ELF-1 (cell line): ENCODE data around the gene SLC22A3.

Source experiments
- DNase-seq: peaks from one replicate; pipeline ENCODE4 v3.0.0-alpha.2; 2016; ENCODE audit warnings: low read depth, low spot score

SLC22A3 gene

DNA sequence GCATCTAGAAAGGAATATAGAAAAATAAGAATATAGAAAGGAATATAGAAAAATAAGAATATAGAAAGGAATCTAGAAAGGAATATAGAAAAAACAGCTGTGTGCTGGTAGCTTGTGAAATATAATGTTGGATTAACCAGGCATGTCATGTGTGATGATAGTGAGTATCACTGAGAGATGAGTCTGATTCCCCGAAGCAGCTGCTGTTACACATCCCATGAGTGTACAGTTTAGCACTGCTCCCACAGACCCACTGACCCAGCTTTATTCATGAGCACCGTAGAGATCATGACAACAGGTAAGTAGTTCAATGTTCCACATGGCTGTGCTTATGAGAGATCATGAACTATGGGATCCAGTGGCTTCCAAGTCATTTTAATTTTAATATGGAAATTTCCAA lies 64.8 kb downstream of the SLC22A3 start:
- no peak for DNase-seq

DNA sequence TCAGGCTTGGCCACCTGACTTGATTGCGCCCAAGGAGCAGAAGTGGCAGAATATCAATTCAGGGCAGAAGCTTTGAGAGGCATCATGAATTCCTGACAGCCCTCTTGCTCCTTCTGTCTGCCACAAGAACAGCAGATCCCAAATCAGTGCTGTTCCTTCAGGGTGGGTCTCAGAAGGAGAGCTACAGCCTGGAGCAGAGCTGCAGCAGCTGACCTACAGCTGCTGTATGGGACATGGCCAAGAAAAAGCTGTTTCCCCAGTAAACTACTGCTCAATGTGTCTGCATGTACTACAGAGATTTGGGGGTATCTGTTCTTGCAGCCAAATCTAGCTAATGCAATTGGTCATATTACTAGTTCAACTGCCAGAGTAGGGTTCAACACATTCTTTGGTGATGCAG lies 69.0 kb downstream of the SLC22A3 start:
- DNase-seq: no peak

DNA sequence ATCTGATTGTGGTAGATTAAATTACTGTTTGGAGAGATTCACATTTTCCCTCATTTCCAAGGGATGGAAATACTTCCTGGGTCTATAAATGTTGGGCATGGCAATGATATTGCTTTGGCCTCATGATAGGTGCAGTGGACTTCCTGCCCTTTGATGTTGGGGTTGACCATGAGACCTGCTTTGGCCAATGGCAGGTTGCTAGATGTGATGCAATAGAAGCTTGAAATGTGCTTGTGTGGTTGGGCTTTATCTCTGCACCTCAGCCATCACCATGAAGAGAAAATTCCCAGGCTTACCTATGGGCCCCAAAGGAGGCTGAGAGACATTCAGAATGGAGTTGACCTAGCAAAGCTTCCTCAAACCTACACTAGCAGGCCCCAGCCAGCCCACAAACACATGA lies 69.4 kb downstream of the SLC22A3 start:
- DNase-seq: no peak

DNA sequence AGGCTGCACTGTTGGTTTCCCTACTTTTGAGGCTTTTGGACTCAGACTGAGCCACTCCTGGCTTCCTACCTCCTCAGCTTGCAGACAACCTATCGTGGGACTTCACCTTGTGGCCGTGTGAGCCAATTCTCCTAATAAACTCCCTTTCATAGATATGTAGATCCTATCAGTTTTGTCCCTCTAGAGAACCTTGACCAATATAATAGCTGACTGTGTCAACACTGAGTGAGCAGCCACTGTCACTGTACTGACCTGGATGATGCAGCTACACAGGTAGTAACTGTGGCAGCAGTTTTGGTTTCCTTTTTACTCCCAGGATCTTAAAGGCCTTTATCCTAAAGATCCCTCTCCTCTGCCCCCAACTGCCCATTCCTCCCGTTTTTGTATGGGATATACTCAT lies 70.2 kb downstream of the SLC22A3 start:
- no peak for DNase-seq

DNA sequence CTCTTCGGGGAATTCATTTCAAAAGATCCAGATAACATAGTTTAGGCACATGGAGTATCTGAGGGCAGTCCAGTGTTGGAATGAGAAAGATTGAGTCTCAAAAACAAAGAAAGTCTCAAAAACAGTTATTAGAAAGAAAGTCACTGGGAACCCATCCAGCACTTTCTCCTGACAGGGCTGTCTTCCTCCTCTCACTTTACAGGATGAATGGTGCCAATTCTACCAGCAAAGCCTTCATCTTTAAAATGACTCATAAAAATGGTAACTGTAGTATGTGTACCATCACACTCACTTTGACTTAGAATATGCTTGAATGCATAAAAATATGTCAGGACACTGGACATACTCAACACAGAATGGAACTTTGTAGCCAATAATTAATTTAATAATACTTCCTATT lies 71.3 kb downstream of the SLC22A3 start:
- DNase-seq: no peak

DNA sequence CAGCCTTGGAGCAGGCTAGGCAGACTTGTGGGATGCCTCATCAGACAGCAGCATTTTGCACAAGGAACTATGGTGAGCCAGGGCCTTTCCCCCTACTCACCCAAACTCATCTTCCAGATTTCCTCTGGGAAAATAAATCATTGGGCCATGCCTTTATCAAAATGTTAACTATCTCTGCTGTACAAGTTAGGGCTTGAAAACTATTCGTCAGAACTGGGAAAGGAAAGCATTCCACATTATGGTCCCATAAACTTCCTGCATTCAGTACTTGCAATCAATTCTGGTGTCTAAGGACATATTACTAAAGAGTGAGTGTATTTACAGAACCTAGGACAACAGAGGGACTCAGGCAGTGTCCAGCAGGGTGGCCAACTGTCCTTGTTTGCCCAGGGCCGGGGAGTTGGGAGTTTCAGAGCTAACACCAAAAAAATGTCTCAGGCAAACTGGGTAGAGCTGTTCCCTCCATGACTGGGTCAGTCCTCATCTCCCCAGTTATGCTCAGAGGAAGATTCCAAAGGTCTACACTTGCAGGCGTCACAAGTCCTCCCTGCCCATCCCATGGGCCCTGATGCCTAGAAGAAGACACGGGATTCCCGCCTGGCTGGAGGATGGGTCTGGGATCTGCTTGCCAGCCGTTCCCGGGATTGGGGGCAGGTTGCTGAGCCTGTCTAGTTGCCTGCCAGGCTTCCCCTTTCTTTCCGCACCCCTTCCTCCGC lies 72.2 kb downstream of the SLC22A3 start:
- DNase-seq: no peak

DNA sequence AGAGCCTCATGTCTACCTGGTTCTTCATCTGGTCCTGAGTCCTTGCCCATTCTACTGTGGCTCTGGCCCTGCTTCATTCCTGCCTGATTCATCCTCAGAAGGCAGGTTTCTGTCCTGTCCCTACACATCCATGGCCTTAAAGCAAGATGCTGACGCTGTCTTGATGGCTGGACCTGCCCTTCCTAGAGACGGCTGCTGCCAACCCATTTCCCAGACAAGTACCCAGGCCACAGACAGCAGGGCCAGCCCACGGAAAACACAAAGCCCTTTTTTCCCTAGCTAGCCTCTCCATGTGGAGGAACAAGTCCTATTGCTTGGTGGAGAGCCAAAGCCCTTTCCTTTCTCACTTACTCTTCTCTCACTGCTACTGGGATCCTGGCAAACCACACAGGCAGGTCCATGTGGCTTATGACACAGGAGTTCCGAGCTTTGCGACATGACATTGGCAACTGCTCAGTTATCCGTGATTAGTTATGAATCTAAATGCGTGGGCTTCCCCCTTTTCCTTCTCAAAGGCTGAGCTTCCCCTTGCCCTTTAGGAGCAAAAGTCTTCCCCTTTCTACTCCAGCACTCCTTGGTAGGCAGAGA lies 72.9 kb downstream of the SLC22A3 start:
- DNase-seq: no peak

DNA sequence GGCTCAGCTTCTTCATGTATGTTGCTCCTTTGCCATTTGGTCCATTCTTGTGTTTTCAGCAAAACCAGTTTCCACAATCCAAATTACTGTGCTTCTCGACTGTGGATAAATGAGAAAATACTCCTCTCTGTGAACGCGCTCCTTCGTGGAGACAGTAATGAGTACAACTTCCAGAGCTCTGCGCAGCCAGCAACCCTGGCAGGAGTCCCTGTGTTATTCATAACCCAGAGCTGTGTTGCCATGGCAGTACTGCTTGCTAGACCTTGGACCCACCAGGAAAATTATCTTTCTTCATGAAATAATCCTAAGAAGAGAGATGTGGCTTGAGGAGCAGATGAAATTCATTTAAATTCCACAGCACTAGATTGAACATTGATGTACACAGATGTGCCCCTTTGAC lies 73.7 kb downstream of the SLC22A3 start:
- no peak for DNase-seq

DNA sequence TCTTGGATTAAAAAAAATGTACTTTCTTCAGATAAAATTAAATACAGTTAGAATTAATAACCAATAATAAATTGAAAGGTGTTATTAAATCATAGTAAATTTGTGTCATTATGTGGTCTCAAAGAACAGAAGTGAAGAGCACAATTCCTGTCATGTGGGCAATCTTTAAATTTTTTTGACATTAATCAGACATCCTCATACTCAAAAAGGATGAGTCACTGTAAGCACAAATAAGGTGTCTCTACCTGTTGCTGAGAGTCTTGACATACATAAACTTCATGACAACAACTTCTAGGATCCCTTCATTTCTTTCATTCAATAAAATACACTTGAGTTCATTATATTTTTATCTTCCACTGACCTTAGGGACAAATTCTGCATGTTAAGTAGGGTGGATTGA lies 76.1 kb downstream of the SLC22A3 start:
- DNase-seq: no peak

DNA sequence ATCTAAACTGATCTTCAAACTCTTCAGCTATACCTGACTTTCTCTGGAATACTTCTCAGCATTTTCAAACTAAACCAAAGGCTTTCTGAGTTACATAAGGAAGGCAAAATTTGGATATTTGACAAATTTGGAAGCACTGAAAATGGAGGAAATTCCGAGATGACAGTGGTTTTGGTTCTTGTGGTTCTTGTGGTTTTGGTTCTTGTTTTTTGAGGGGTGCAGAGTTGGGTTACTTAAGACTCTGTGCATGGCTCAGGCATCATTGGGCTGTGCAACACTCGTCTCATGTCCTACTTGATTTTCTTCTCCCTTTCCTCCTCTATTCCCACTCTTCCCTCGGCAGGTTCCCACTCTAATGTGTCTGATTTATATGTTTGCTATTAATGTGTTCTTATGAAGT lies 78.0 kb downstream of the SLC22A3 start:
- DNase-seq: no peak

DNA sequence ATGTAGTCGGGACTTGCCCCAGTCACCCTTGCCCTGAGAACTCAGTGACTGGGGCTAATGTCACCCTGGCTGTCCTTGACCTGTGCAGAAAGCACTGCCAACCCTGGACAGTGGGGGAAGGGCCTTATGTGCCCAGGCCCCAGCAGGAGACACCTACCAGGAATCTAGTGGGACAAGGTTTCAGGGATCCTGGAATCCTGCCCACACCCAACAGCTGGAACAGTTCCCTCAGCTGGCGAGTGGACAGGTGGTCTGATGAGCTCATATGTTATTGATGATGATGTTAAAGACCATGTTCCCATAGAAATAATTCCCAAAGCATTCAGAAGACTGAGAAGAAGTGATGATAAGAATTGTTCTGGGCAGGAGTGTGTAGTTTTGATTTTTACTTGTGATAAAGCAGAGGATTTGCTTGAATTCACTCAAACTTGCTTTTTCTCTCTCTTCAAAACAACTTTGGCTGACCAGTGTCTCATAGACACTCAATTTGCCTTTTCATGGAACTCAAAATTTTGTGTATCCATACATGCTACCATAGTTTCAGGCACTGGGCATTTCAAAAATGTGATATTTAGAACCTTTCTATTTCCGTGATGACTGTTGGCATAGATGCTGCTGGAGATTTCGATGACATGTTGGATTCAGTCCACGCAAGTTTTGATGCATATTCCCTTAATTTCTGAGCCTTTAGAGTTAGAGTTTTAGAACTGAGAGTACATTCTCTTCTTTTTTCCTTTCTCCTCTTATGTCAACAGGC lies 79.3 kb downstream of the SLC22A3 start:
- DNase-seq: no peak

DNA sequence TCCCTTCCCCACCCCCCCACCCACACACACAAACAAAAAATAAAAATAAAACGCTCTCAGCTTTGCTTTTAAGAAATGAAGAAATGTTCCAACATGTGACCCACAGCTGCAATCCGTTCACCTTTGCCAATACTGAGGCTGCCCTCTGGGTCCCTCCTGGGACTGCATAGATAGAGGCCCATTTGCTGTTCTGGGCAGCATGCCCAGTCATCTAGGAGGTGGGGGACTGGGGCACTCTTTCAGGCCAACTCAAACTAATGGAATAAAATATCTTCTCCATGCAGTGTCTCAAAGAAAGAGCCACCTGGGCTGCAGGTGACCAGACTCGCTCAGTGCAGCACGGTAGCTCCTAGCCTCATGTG lies 79.9 kb downstream of the SLC22A3 start:
- no peak for DNase-seq

DNA sequence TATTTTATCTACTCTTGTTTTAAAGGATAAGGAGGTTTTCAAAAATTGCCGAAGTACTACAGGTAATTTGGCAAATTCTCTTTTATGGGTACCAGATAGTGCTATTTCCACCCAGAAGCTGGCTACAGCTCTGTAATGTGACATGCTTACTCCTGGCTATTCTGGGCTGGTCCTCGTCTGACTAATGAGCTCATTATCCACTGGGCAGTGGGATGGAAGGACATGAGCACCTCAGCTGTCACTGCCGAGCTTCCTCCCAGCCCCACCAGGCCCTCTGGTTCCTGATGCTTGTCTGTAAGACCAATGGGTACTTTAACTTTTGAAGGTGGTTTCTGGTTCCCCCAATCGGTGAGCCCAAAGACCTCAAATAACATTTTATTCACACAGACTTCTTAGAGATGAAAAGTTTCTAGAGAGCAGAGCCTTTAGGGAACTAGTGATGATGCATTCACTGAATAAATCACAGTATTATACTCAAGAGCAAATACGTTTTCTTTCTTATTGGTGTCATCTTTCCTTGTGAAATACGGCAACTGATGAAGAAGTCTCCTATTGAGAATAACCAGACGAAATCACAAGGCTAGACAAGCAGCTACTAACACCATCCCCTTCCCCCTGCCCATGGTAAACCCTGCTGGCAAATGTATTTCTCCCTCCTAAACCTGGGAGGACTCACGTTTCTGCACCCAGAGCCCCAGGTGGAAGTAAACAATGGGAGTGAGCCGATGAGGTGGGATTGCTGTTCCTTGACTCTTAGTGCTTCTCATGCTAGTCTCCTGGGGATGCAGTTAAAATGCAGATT lies 80.8 kb downstream of the SLC22A3 start:
- DNase-seq: no peak

DNA sequence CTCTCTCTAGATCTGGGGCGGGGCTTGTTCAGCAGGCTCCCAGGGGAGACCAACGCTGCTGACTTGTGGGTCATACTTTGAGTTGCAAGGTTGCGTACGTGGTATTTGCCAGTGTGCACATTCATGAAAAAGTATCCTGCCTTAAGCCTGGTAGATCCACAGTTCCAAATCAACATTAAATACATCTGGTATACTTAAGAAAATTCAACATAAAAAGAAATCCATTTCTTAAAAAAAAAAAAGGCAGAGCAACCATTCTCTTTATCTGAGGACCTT lies 81.4 kb downstream of the SLC22A3 start:
- no peak for DNase-seq

DNA sequence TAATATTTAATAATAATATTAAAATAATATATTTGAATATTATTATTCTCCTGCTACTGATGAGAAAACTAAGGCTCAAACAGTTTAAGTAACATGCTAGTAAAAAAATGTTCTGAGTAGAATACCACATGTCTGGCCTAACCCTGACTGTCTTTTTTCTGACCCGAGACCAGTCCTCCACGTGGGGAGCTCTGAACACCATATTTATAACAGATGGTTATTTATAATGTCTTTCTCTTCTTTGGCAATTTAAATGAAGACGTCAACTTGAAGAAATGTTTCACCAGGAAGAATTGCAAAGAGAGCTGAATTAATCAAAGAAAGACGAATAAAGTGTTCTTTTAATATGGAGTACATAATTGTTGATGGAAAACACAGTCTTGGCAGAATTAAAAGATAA lies 82.0 kb downstream of the SLC22A3 start:
- DNase-seq: no peak

DNA sequence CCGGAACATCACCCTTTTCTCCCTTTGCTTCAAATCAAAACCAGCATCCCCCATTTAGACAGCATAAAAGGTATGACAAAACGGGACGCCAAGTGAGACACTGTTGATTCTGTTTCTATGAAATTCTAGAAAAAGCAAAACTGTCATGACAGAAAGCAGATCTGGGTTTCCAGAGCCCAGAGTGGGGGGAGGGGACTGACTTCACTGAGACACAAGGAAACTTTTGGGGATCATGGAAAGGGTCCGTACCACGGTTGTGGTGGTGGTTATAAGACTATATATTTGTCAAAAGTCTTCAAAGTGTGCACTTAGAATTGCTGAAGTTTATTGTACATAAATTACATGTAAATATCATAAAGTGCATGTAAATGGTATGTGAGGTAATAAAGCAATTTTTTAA lies 82.6 kb downstream of the SLC22A3 start:
- DNase-seq: no peak

DNA sequence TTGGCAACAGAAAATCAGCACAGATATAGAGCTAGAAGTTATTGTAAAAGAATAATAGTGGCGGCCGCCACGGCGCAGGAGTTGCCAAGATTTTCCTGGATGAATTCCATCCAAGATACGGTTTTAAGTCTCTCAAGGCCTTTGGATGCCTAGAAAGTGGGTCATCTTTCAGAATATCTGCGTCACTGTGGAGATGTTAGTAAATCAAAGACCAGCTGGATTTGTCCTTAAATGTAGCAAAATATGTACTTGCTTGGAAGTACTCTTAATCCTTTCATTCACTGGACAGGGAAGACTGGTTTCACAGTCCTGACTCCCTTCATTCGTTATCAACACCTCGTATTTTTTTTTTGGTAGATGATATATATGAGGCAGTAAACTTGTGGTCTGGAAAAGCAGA lies 83.0 kb downstream of the SLC22A3 start:
- DNase-seq: no peak

DNA sequence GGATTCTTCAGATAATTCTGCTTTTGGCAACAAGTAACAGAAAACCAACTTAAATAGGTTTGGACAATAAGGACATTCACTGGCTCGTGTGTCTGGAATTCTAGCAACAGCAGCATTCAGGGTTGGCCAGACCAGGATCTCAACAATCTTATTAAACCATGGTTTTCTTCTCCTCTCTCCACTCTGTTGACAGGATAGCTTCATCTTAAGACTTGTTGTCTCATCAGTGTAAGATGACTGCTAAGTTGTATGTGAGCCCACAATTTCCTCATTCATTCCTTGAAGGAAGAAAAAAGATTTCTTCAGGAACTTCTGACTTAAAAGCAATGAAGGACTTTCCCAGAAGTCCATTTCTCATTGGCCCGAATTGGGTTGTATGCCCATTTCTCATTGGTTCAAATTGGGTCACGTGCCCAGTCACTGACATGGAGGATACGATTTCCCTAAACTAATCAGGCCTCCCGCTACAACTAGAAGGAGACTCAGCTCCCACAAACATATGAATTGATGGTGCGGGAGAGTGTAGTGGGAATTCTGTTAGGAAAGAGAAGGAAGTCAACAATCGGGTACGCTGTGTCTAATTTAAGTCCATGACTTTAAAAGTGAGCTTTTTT lies 83.7 kb downstream of the SLC22A3 start:
- no peak for DNase-seq

DNA sequence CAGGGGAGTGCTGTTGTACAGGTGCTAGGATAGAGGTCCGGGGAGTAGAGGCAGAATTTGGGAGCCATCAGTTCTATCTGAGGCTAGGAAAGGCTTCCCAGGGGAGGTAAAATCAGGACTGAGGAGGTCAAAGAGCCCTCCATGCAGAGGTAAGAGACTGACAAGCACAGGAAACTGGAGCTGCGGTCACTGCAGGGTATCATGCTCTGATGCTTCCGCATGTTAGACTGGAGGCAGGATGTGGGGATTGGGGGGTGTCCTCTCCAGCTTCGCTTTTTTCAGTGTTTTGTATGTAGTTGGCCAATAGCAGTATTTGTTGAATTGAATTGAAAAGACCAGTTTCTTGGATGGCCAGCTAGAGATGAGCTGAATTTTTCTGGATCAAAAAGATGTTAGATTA lies 87.8 kb downstream of the SLC22A3 start:
- DNase-seq: no peak

DNA sequence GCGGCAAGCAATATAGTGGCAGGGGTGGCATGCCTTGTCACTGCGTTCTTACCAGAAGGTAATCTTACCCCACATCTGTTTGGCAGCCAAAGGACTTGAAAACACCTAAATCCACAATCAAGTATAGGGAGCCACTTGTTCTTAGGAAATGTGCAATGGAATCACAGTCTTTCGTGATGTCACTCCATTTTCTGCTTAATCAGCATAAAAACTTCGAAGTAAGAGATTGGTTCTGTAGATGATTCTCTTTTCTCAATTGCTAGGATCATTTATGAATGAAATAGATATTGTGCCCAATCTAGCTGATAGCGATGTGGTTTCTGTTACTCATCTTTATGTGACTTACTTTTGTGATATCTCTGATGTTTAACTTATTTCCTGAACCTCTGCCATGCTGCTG lies 89.0 kb downstream of the SLC22A3 start:
- no peak for DNase-seq

DNA sequence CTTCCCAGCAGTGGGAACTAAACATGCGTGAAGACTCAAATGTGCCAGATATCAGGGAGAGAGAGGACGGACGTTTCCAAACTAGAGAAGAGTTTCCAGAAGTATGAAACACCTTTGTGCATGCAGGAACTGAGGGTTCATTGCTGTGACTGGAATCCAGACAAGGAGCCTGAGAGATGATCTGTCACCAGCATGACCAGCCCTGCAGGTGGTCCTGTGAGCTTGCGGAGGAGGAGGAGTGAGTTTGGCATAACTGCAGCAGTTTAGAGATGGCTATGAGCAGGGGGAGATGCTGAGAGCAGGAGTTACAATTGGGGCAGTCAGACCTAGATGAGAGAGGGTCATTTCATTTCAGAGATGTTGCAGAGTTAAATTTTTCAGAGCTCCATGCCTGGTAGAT lies 89.6 kb downstream of the SLC22A3 start:
- DNase-seq: no peak

DNA sequence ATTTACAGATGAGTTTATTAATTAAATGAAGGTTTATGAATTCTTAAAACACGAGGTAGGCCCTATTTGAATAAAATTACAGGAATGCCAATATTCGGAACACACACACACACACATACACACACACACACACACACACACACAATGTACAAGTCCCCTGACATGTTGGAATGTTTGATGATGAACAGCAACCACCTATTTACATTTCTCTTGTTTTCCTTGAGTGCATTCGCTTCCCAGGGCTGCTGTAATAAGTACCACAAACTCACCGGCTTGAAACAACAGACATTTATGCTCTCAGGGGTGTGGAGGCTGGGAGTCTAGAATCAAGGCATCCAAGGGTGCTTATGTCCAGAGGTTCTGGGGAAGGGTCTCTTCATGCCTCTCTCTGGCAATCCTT lies 90.3 kb downstream of the SLC22A3 start:
- DNase-seq: no peak
